GM23338 (cell line): Measurements from ENCODE around the gene WWC1. TPM values are rescaled to one million over a fixed set of nuclear protein-coding genes. Genes with fewer than 3 reads are reported as not detected.
A peak's percentile ranks its signal among the peaks of the same experiment; 100 is the strongest.

Source experiments
- ATAC-seq: fragments of 200-7000 bp; cut with Tn5 transposase; 3 replicates; pipeline ENCODE4 v1.9.1; 2020
- DNase-seq: peaks from one replicate; pipeline ENCODE4 v3.0.0-alpha.2; 2015; ENCODE audit warnings: low spot score
- H2AFZ ChIP-seq: fragments of 200-600 bp; sonication (generic); 2 replicates; pipeline ENCODE4 v1.8.0; 2016; ENCODE audit warnings: antibody characterized with exemption, mild to moderate bottlenecking, moderate library complexity
- H3F3A ChIP-seq: fragments of 200-600 bp; sonication (generic); replicated peaks from 2 replicates; pipeline ENCODE4 v1.8.0; 2017; ENCODE audit warnings: antibody characterized with exemption, mixed run types, low read depth
- H3K27ac ChIP-seq: fragments of 200-600 bp; sonication (generic); 2 replicates; pipeline ENCODE4 v1.6.1; 2016; ENCODE audit warnings: low read depth
- H3K27me3 ChIP-seq: fragments of 200-600 bp; sonication (generic); 2 replicates; pipeline ENCODE4 v1.8.0; 2016; ENCODE audit warnings: mild to moderate bottlenecking, mixed run types, moderate library complexity; ENCODE audit not compliant: insufficient read depth
- H3K36me3 ChIP-seq: fragments of 200-600 bp; sonication (generic); 2 replicates; pipeline ENCODE4 v1.8.0; 2016; ENCODE audit warnings: mild to moderate bottlenecking; ENCODE audit not compliant: insufficient read depth
- H3K4me1 ChIP-seq: fragments of 200-600 bp; sonication (generic); 2 replicates; pipeline ENCODE4 v1.8.0; 2016; ENCODE audit warnings: mild to moderate bottlenecking, moderate library complexity; ENCODE audit not compliant: insufficient read depth
- H3K4me2 ChIP-seq: fragments of 200-600 bp; sonication (generic); 2 replicates; pipeline ENCODE4 v1.7.1; 2017; ENCODE audit warnings: mixed run types
- H3K4me3 ChIP-seq: fragments of 200-600 bp; sonication (generic); 2 replicates; pipeline ENCODE4 v1.6.1; 2016; ENCODE audit warnings: mixed run types
- H3K79me2 ChIP-seq: fragments of 200-600 bp; sonication (generic); replicated peaks from 2 replicates; pipeline ENCODE4 v1.8.0; 2017; ENCODE audit warnings: mild to moderate bottlenecking; ENCODE audit not compliant: insufficient read depth
- H3K9me2 ChIP-seq: fragments of 200-600 bp; sonication (generic); 2 replicates; pipeline ENCODE4 v1.8.0; 2017; ENCODE audit not compliant: insufficient read depth
- H4K20me1 ChIP-seq: fragments of 200-600 bp; sonication (generic); replicated peaks from 2 replicates; pipeline ENCODE4 v1.8.0; 2017; ENCODE audit warnings: mild to moderate bottlenecking; ENCODE audit not compliant: insufficient read depth
- H3K27ac Mint-ChIP-seq: 2 replicates; pipeline ENCODE4 v1.8.0; 2020; ENCODE audit warnings: inconsistent platforms, mild to moderate bottlenecking, moderate library complexity, mixed read lengths
- H3K27me3 Mint-ChIP-seq: 3 replicates; pipeline ENCODE4 v1.8.0; 2022; ENCODE audit warnings: low read depth, mild to moderate bottlenecking, moderate library complexity, mixed read lengths, inconsistent platforms; ENCODE audit not compliant: insufficient read depth, poor library complexity
- H3K36me3 Mint-ChIP-seq: 3 replicates; pipeline ENCODE4 v1.8.0; 2021; ENCODE audit warnings: low read depth, mild to moderate bottlenecking, inconsistent platforms, moderate library complexity, mixed read lengths
- H3K4me1 Mint-ChIP-seq: 3 replicates; pipeline ENCODE4 v1.8.0; 2020; ENCODE audit warnings: mild to moderate bottlenecking, inconsistent platforms, mixed read lengths
- H3K4me3 Mint-ChIP-seq: 3 replicates; pipeline ENCODE4 v1.8.0; 2021; ENCODE audit warnings: moderate library complexity, mild to moderate bottlenecking, inconsistent platforms, mixed read lengths
- H3K9me3 Mint-ChIP-seq: 3 replicates; pipeline ENCODE4 v1.8.0; 2020; ENCODE audit warnings: moderate library complexity, mild to moderate bottlenecking, inconsistent platforms, mixed read lengths
- CREB1 ChIP-seq: fragments of 250-450 bp; sonication (Bioruptor Pico); IDR thresholded peaks from 2 replicates; pipeline ENCODE4 v1.5.0; 2020; ENCODE audit warnings: low read depth, mild to moderate bottlenecking, moderate library complexity
- EZH2phosphoT487 ChIP-seq: fragments of 200-600 bp; sonication (generic); IDR thresholded peaks from one replicate; pipeline ENCODE4 v1.8.1; 2018; ENCODE audit warnings: antibody characterized with exemption; ENCODE audit not compliant: unreplicated experiment
- JUNB ChIP-seq: IDR thresholded peaks from one replicate; pipeline ENCODE4 v1.6.1; 2016; ENCODE audit warnings: antibody characterized with exemption; ENCODE audit not compliant: unreplicated experiment
- NANOG ChIP-seq: IDR thresholded peaks from 2 replicates; pipeline ENCODE4 v1.6.1; 2016; ENCODE audit warnings: antibody characterized with exemption, borderline replicate concordance
- STAT1 ChIP-seq: IDR thresholded peaks from one replicate; pipeline ENCODE4 v1.6.1; 2016; ENCODE audit warnings: antibody characterized with exemption; ENCODE audit not compliant: unreplicated experiment
- ZNF114 ChIP-seq: fragments of 250-450 bp; sonication (Bioruptor Pico); IDR thresholded peaks from 2 replicates; pipeline ENCODE4 v1.5.0; 2020; ENCODE audit warnings: mild to moderate bottlenecking, moderate library complexity
- ZNF331 ChIP-seq: fragments of 250-450 bp; sonication (Bioruptor Pico); IDR thresholded peaks from 2 replicates; pipeline ENCODE4 v1.5.0; 2020; ENCODE audit warnings: low read depth, mild to moderate bottlenecking, moderate library complexity
- polyA plus RNA-seq: library from polyadenylated mRNA; unstranded; fragments of >200 nt; fragmentation: Nextera tagmentation; extraction: Ambion mirVana; gene quantifications from 2 replicates; pipeline ENCODE4 v1.2.1, GENCODE V29; 2016
- total RNA-seq: library from RNA; depleted of rRNA; stranded (reverse); fragments of >200 nt; shearing (Covaris generic); gene quantifications from 2 replicates; pipeline ENCODE4 v1.2.3, GENCODE V29; 2014
- TF ChIP-seq, protein P1 (sequence below), 2 experiments: fragments of 200-600 bp in 1 of 2; sonication (generic) in 1 of 2; conservative IDR thresholded peaks; 2 replicates each; pipeline versions ENCODE4 v1.5.1 to v1.6.1; 2016 to 2017; ENCODE audit warnings: antibody characterized with exemption in 2 of 2, low read depth in 2 of 2, mild to moderate bottlenecking in 2 of 2, moderate library complexity in 1 of 2
- TF ChIP-seq, protein P2 (sequence below): IDR thresholded peaks from one replicate; pipeline ENCODE4 v1.6.1; 2018; ENCODE audit warnings: antibody characterized with exemption; ENCODE audit not compliant: unreplicated experiment
- TF ChIP-seq, protein P3 (sequence below): IDR thresholded peaks from 2 replicates; pipeline ENCODE4 v1.6.1; 2016; ENCODE audit warnings: antibody characterized with exemption

Gene WWC1
- total and polyA plus RNA-seq, 2 experiments from 2014 or later: 25.4 to 27.8 TPM

DNA sequence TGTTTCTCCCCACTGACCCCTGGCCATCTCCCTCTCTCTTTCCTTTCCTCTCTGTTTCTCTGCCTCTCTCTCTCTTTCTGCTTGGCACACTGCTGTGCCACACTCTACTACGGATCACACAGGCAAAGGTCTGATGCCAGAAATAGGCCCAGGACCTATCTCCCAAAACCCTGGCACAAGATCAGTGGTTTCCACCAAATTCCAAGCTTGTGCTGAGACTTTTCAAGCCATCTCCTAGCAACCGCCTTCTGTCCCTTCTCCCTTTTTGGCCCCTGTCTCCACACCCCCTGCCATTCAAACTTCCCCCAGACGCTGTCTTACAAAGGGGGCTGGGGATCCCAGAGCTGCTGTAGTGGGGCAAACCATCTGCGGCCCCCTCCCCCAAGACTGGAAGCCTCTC lies 156.4 kb downstream of the WWC1 start:
- Mint-ChIP-seq H3K9me3 (no peaks in the 10 kb centered on the region), H3K36me3 (peaks cover 28% of the 10 kb centered on the region), H3K4me1 (no peaks in the 10 kb centered on the region), H3K27me3 (peaks cover 4% of the 10 kb centered on the region), H3K27ac (peak overlapping the region; percentile 28; the same call in 1 of the 2 replicates), H3K4me3 (no peak overlapping the region)
- Histone ChIP-seq H4K20me1 (no peaks in the 10 kb centered on the region), H3K4me3 (no peak overlapping the region), H3K4me2 (no peak overlapping the region), H3K9me2 (no peaks in the 10 kb centered on the region), H3K36me3 (peaks cover 4% of the 10 kb centered on the region; the same call in 1 of the 2 replicates), H3K4me1 (no peaks in the 10 kb centered on the region), H3K27ac (0 out of 2 replicates have a peak overlapping the region, but pooled peaks have one; percentile 50), H3F3A (no peaks in the 10 kb centered on the region), H3K79me2 (no peaks in the 10 kb centered on the region), H2AFZ (no peak overlapping the region), H3K27me3 (no peaks in the 10 kb centered on the region)
- ATAC-seq (no peak), DNase-seq (no peak)
- no peak for TF ChIP-seq STAT1
- TF ChIP-seq, protein P1, sequence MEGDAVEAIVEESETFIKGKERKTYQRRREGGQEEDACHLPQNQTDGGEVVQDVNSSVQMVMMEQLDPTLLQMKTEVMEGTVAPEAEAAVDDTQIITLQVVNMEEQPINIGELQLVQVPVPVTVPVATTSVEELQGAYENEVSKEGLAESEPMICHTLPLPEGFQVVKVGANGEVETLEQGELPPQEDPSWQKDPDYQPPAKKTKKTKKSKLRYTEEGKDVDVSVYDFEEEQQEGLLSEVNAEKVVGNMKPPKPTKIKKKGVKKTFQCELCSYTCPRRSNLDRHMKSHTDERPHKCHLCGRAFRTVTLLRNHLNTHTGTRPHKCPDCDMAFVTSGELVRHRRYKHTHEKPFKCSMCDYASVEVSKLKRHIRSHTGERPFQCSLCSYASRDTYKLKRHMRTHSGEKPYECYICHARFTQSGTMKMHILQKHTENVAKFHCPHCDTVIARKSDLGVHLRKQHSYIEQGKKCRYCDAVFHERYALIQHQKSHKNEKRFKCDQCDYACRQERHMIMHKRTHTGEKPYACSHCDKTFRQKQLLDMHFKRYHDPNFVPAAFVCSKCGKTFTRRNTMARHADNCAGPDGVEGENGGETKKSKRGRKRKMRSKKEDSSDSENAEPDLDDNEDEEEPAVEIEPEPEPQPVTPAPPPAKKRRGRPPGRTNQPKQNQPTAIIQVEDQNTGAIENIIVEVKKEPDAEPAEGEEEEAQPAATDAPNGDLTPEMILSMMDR (conservative IDR thresholded peaks at IDR 0.05; ENCODE audit: low read depth in 2 of 2): no peak
- TF ChIP-seq, protein P2, sequence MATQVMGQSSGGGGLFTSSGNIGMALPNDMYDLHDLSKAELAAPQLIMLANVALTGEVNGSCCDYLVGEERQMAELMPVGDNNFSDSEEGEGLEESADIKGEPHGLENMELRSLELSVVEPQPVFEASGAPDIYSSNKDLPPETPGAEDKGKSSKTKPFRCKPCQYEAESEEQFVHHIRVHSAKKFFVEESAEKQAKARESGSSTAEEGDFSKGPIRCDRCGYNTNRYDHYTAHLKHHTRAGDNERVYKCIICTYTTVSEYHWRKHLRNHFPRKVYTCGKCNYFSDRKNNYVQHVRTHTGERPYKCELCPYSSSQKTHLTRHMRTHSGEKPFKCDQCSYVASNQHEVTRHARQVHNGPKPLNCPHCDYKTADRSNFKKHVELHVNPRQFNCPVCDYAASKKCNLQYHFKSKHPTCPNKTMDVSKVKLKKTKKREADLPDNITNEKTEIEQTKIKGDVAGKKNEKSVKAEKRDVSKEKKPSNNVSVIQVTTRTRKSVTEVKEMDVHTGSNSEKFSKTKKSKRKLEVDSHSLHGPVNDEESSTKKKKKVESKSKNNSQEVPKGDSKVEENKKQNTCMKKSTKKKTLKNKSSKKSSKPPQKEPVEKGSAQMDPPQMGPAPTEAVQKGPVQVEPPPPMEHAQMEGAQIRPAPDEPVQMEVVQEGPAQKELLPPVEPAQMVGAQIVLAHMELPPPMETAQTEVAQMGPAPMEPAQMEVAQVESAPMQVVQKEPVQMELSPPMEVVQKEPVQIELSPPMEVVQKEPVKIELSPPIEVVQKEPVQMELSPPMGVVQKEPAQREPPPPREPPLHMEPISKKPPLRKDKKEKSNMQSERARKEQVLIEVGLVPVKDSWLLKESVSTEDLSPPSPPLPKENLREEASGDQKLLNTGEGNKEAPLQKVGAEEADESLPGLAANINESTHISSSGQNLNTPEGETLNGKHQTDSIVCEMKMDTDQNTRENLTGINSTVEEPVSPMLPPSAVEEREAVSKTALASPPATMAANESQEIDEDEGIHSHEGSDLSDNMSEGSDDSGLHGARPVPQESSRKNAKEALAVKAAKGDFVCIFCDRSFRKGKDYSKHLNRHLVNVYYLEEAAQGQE: no peak
- TF ChIP-seq, protein P3, sequence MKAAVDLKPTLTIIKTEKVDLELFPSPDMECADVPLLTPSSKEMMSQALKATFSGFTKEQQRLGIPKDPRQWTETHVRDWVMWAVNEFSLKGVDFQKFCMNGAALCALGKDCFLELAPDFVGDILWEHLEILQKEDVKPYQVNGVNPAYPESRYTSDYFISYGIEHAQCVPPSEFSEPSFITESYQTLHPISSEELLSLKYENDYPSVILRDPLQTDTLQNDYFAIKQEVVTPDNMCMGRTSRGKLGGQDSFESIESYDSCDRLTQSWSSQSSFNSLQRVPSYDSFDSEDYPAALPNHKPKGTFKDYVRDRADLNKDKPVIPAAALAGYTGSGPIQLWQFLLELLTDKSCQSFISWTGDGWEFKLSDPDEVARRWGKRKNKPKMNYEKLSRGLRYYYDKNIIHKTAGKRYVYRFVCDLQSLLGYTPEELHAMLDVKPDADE: no peak

DNA sequence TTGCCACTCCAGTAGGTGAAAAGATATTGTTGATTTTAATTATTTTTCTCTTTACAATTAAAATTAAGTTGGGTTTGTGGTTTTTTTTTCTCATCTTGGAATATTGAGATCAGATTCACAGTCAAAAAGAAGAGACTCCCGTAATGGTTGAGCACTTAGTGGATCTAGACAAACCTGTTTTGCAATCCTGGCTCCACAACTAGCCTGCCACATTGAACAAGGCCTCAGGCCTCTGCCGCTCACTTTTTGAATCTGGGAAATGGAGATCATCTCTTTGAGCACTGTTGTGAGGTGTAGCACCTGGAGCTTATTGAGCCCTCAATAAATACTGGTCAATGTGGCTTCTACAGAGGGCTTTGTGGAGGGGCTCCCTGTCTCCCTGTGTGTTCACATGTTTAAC lies 157.7 kb downstream of the WWC1 start:
- Histone ChIP-seq H3K36me3 (no peaks in the 10 kb centered on the region; the same call in 1 of the 2 replicates), H4K20me1 (no peaks in the 10 kb centered on the region), H3K27me3 (no peaks in the 10 kb centered on the region), H3K4me1 (no peaks in the 10 kb centered on the region), H3K9me2 (no peaks in the 10 kb centered on the region), H3K4me2 (no peak overlapping the region), H3K4me3 (no peak overlapping the region), H3F3A (no peaks in the 10 kb centered on the region), H3K27ac (no peak overlapping the region), H2AFZ (no peak overlapping the region), H3K79me2 (no peaks in the 10 kb centered on the region)
- ATAC-seq (no peak), DNase-seq (no peak)
- no peak overlapping the region for H3K27ac Mint-ChIP-seq
- peaks cover 4% of the 10 kb centered on the region for H3K27me3 Mint-ChIP-seq
- H3K4me3 Mint-ChIP-seq: no peak overlapping the region
- H3K9me3 Mint-ChIP-seq: no peaks in the 10 kb centered on the region
- H3K36me3 Mint-ChIP-seq: peaks cover 22% of the 10 kb centered on the region; the same call in 2 of the 3 replicates
- no peaks in the 10 kb centered on the region for H3K4me1 Mint-ChIP-seq
- TF ChIP-seq CREB1 (CRISPR knock-in tag) (no peak), JUNB (no peak), NANOG (no peak), ZNF114 (CRISPR knock-in tag) (no peak), EZH2phosphoT487 (no peak), ZNF331 (CRISPR knock-in tag) (no peak)
- TF ChIP-seq, protein P2: no peak
